ENCODE results near the gene ERC2.

Gene ERC2

GRCh38 chr3:55688154-55688553, 780.1 kb downstream of the ERC2 start:
- no peak for DNase-seq (ENCODE audit: insufficient read length)
- no peak for FAIRE-seq
- TF ChIP-seq POLR2A (IDR thresholded peaks at IDR 0.05; ENCODE audit: low read depth, low read length) (no peak), TAF1 (IDR thresholded peaks at IDR 0.05; ENCODE audit: borderline replicate concordance, low read depth, low read length) (no peak), POLR2AphosphoS5 (IDR thresholded peaks at IDR 0.05; ENCODE audit: low read depth, low read length) (no peak)

GRCh38 chr3:55687526-55687925, 780.7 kb downstream of the ERC2 start:
- FAIRE-seq (peak; percentile 84), DNase-seq (ENCODE audit: insufficient read length) (no peak)
- no peak for TF ChIP-seq POLR2A (IDR thresholded peaks at IDR 0.05; ENCODE audit: low read depth, low read length)
- no peak for TF ChIP-seq POLR2AphosphoS5 (IDR thresholded peaks at IDR 0.05; ENCODE audit: low read depth, low read length)
- no peak for TF ChIP-seq TAF1 (IDR thresholded peaks at IDR 0.05; ENCODE audit: borderline replicate concordance, low read depth, low read length)

- TF ChIP-seq POLR2A (IDR thresholded peaks at IDR 0.05; ENCODE audit: low read depth, low read length) (no peak), TAF1 (IDR thresholded peaks at IDR 0.05; ENCODE audit: borderline replicate concordance, low read depth, low read length) (no peak), POLR2AphosphoS5 (IDR thresholded peaks at IDR 0.05; ENCODE audit: low read depth, low read length) (no peak)
- DNase-seq (ENCODE audit: insufficient read length) (no peak), FAIRE-seq (no peak)
These were observed 781.6 kb downstream of the ERC2 start for GRCh38 chr3:55686426-55687254.

- DNase-seq (ENCODE audit: insufficient read length) (no peak), FAIRE-seq (no peak)
- no peak for TF ChIP-seq POLR2AphosphoS5 (IDR thresholded peaks at IDR 0.05; ENCODE audit: low read depth, low read length)
These were observed 784.5 kb downstream of the ERC2 start for GRCh38 chr3:55683666-55684270.

- no peak for TF ChIP-seq POLR2AphosphoS5 (IDR thresholded peaks at IDR 0.05; ENCODE audit: low read depth, low read length)
- TF ChIP-seq TAF1 (IDR thresholded peaks at IDR 0.05; ENCODE audit: borderline replicate concordance, low read depth, low read length) = no peak
- no peak for TF ChIP-seq POLR2A (IDR thresholded peaks at IDR 0.05; ENCODE audit: low read depth, low read length)
- no peak for FAIRE-seq
- no peak for DNase-seq (ENCODE audit: insufficient read length)
These were observed 785.8 kb downstream of the ERC2 start for GRCh38 chr3:55682461-55682860.

DNA sequence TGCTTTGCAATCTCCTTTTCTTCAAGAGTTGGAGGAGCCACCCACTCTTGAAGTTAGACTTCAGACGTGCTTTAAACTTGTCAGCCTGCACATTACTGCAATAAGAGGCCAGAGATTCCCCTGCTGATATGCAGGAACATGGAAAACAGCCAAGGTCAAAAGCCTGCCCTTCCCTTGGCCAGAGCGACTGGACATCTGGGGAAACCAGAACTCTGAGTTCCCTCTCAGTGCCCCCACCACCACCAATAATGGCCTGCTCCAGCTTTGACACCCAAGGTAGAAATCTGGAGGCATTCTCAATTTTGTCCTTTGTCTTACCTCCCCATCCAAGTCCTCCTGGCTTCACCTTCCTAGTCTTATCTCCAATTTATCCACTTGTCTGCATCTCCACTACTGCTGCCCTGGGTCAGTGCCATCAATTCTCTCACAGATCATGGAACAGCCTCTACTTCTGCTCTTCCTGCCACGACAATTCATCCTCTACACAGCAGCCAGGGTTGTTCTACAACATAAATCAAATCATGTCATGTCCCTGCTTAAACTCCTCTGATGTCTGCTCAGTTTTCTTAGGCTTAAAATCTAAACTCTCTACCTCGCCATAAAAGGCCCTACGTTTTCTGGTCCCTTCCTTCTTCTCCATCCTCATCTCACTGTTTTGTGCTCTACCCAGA, 789.6 kb downstream of the ERC2 start:
- TF ChIP-seq TAF1 (IDR thresholded peaks at IDR 0.05; ENCODE audit: borderline replicate concordance, low read depth, low read length) (no peak), POLR2AphosphoS5 (IDR thresholded peaks at IDR 0.05; ENCODE audit: low read depth, low read length) (no peak), POLR2A (IDR thresholded peaks at IDR 0.05; ENCODE audit: low read depth, low read length) (no peak)
- FAIRE-seq (no peak), DNase-seq (ENCODE audit: insufficient read length) (no peak)

- DNase-seq (ENCODE audit: insufficient read length) = no peak
- TF ChIP-seq POLR2AphosphoS5 (IDR thresholded peaks at IDR 0.05; ENCODE audit: low read depth, low read length) (no peak), TAF1 (IDR thresholded peaks at IDR 0.05; ENCODE audit: borderline replicate concordance, low read depth, low read length) (no peak), POLR2A (IDR thresholded peaks at IDR 0.05; ENCODE audit: low read depth, low read length) (no peak)
- no peak for FAIRE-seq
These were observed 791.6 kb downstream of the ERC2 start for GRCh38 chr3:55676643-55677042.

DNA sequence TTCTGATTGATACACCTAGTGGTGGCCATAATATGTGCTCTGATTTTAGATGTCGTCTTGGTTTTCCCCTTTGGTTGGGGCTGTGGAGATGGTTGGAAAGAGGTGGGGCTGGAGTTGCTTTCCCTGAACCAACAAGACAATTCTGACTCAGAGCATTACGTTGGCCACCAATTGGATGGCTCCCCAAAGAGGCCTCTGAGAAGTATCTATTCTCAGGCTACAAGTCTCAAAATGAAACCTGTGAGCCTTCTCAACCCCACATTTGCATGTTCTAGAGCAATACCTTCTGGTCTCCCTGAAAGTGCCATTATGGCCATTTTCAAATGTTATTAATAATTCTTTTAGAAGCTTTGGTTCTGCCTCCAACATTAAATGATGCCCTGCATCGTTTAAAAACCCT, 792.8 kb downstream of the ERC2 start:
- FAIRE-seq (peak; percentile 92), DNase-seq (ENCODE audit: insufficient read length) (peak; percentile 38)
- TF ChIP-seq TAF1 (IDR thresholded peaks at IDR 0.05; ENCODE audit: borderline replicate concordance, low read depth, low read length) = no peak
- TF ChIP-seq POLR2A (IDR thresholded peaks at IDR 0.05; ENCODE audit: low read depth, low read length) = no peak
- no peak for TF ChIP-seq POLR2AphosphoS5 (IDR thresholded peaks at IDR 0.05; ENCODE audit: low read depth, low read length)

DNA sequence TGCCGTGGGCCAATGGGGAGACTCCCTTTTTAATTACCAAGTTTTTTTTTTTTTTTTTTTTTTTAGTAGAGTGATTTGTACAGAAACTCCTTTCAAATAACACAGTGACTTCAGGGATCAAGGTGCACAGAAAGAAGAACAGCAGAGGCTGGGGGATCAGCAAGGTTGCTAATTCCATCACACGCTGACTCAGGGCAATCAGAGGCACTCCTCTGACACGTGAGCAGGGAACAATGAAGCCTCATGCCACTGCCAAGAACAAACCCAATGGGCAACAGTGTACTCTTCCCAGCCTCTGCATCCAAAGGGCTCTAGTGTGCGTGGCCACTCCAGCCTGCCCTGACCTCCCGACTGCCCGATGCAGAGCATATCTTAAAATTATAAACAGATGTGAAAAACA, 794.5 kb downstream of the ERC2 start:
- TF ChIP-seq POLR2A (IDR thresholded peaks at IDR 0.05; ENCODE audit: low read depth, low read length) = no peak
- TF ChIP-seq TAF1 (IDR thresholded peaks at IDR 0.05; ENCODE audit: borderline replicate concordance, low read depth, low read length) = no peak
- TF ChIP-seq POLR2AphosphoS5 (IDR thresholded peaks at IDR 0.05; ENCODE audit: low read depth, low read length) = no peak
- FAIRE-seq = no peak
- DNase-seq (ENCODE audit: insufficient read length) = no peak

- DNase-seq (ENCODE audit: insufficient read length) (no peak), FAIRE-seq (peak; percentile 30)
- TF ChIP-seq POLR2AphosphoS5 (IDR thresholded peaks at IDR 0.05; ENCODE audit: low read depth, low read length) (no peak), POLR2A (IDR thresholded peaks at IDR 0.05; ENCODE audit: low read depth, low read length) (no peak), TAF1 (IDR thresholded peaks at IDR 0.05; ENCODE audit: borderline replicate concordance, low read depth, low read length) (no peak)
These were observed 799.1 kb downstream of the ERC2 start for GRCh38 chr3:55669133-55669532.

GRCh38 chr3:55668359-55668758, 799.9 kb downstream of the ERC2 start:
- DNase-seq (ENCODE audit: insufficient read length) (no peak), FAIRE-seq (no peak)
- TF ChIP-seq TAF1 (IDR thresholded peaks at IDR 0.05; ENCODE audit: borderline replicate concordance, low read depth, low read length) (no peak), POLR2AphosphoS5 (IDR thresholded peaks at IDR 0.05; ENCODE audit: low read depth, low read length) (no peak)

GRCh38 chr3:55664387-55664786, 803.9 kb downstream of the ERC2 start:
- DNase-seq (ENCODE audit: insufficient read length) (no peak), FAIRE-seq (no peak)
- no peak for TF ChIP-seq TAF1 (IDR thresholded peaks at IDR 0.05; ENCODE audit: borderline replicate concordance, low read depth, low read length)
- TF ChIP-seq POLR2A (IDR thresholded peaks at IDR 0.05; ENCODE audit: low read depth, low read length) = no peak
- TF ChIP-seq POLR2AphosphoS5 (IDR thresholded peaks at IDR 0.05; ENCODE audit: low read depth, low read length) = no peak

Data from GM12892 (cell line).